ENCODE measurements around the gene SLFN14.
"Not testable (repeated sequence)": the region's sequence is repeated elsewhere in the genome, so short reads cannot be mapped to it uniquely, and the experiment has no call there.

Gene SLFN14

GRCh38 chr17:35559495-35560210 is 966 bp downstream of the SLFN14 start:
- DNase-seq (ENCODE audit: low spot score) = peak; percentile 59

GRCh38 chr17:35557353-35557752 is 3.3 kb downstream of the SLFN14 start:
- DNase-seq (ENCODE audit: low spot score) = peak; percentile 44

GRCh38 chr17:35555691-35556090 is 4.9 kb downstream of the SLFN14 start:
- peak; percentile 52 for DNase-seq (ENCODE audit: low spot score)

GRCh38 chr17:35554668-35555067 is 6.0 kb downstream of the SLFN14 start:
- no peak for DNase-seq (ENCODE audit: low spot score)

- DNase-seq (ENCODE audit: low spot score) = no peak
Observed at GRCh38 chr17:35553310-35553709, 7.3 kb downstream of the SLFN14 start.

GRCh38 chr17:35548978-35549377 is 11.6 kb downstream of the SLFN14 start:
- DNase-seq (ENCODE audit: low spot score) = no peak

GRCh38 chr17:35548208-35548810 is 12.3 kb downstream of the SLFN14 start:
- DNase-seq (ENCODE audit: low spot score) = no peak

GRCh38 chr17:35546487-35546886 is 14.1 kb downstream of the SLFN14 start:
- DNase-seq (ENCODE audit: low spot score) = no peak

- DNase-seq (ENCODE audit: low spot score) = no peak
Observed at GRCh38 chr17:35545150-35545549, 15.5 kb downstream of the SLFN14 start.

GRCh38 chr17:35543856-35544255 is 16.8 kb downstream of the SLFN14 start:
- no peak for DNase-seq (ENCODE audit: low spot score)

GRCh38 chr17:35542990-35543389 is 17.6 kb downstream of the SLFN14 start:
- no peak for DNase-seq (ENCODE audit: low spot score)

- no peak for DNase-seq (ENCODE audit: low spot score)
Observed at GRCh38 chr17:35541434-35541833, 19.2 kb downstream of the SLFN14 start.

- DNase-seq (ENCODE audit: low spot score) = peak; percentile 72
Observed at GRCh38 chr17:35540589-35541404, 19.8 kb downstream of the SLFN14 start.

- no peak for DNase-seq (ENCODE audit: low spot score)
Observed at GRCh38 chr17:35539659-35540026, 21.0 kb downstream of the SLFN14 start.

GRCh38 chr17:35537601-35538141 is 22.9 kb downstream of the SLFN14 start, which contains the start of gene SLFN12L:
Gene SLFN12L (minus strand): TSS chr17:35537678. CDS start chr17:35522364, 15,314 bp downstream.
- DNase-seq (ENCODE audit: low spot score) = no peak

GRCh38 chr17:35536664-35537171 is 23.9 kb downstream of the SLFN14 start:
- DNase-seq (ENCODE audit: low spot score) = no peak

GRCh38 chr17:35535406-35535805 is 25.2 kb downstream of the SLFN14 start:
- not testable (repeated sequence) for DNase-seq (ENCODE audit: low spot score)

- DNase-seq (ENCODE audit: low spot score) = no peak
Observed at GRCh38 chr17:35534576-35535093, 26.0 kb downstream of the SLFN14 start.

- DNase-seq (ENCODE audit: low spot score) = no peak
Observed at GRCh38 chr17:35531160-35531559, 29.5 kb downstream of the SLFN14 start.

GRCh38 chr17:35529866-35530265 is 30.8 kb downstream of the SLFN14 start:
- DNase-seq (ENCODE audit: low spot score) = no peak

- DNase-seq (ENCODE audit: low spot score) = not testable (repeated sequence)
Observed at GRCh38 chr17:35529326-35529725, 31.3 kb downstream of the SLFN14 start.

GRCh38 chr17:35523296-35523695 is 37.3 kb downstream of the SLFN14 start:
- no peak for DNase-seq (ENCODE audit: low spot score)
